Frontal cortex (tissue), 4 donors: ENCODE data around the gene HNRNPA0. TPM values are rescaled to one million over a fixed set of nuclear protein-coding genes. Genes with fewer than 3 reads are reported as not detected.

Source experiments
- DNase-seq, 2 donors: peaks; one replicate each; pipeline ENCODE4 v3.0.0; 2012; ENCODE audit warnings: low spot score in 2 of 2
- FAIRE-seq: peaks from 2 replicates; lab custom pipeline; 2012; peaks lifted over from hg19 to GRCh38; lab: Jason Lieb, UNC
- total RNA-seq: library from RNA; depleted of rRNA; stranded (reverse); fragments of >200 nt; gene quantifications from one replicate; pipeline ENCODE4 v1.2.3, GENCODE V29; 2014
- donor health status: control.
- donor health status: control.
- donor health status: control.

Gene HNRNPA0
- total RNA-seq, 1 donor from 2014 or later, result 57.9 TPM

DNA sequence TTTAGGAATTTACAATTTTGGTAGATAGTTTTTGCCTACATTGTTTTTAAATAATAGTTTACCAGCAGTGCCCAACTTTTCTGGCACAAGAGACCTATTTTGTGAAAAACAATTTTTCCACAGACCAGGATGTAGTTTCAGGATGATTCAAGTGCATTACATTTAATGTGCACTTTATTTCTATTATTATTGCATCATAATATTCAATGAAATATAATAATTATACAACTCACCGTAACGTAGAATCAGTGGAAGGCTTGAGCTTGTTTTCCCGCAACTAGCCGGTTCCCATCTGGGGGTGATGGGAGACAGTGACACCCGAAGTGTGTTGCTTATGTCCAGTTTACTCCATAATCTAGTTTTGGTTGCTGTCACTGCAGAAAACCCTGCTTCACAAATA lies 3.5 kb upstream of the HNRNPA0 start:
- DNase-seq (no peak), FAIRE-seq (no peak)

DNA sequence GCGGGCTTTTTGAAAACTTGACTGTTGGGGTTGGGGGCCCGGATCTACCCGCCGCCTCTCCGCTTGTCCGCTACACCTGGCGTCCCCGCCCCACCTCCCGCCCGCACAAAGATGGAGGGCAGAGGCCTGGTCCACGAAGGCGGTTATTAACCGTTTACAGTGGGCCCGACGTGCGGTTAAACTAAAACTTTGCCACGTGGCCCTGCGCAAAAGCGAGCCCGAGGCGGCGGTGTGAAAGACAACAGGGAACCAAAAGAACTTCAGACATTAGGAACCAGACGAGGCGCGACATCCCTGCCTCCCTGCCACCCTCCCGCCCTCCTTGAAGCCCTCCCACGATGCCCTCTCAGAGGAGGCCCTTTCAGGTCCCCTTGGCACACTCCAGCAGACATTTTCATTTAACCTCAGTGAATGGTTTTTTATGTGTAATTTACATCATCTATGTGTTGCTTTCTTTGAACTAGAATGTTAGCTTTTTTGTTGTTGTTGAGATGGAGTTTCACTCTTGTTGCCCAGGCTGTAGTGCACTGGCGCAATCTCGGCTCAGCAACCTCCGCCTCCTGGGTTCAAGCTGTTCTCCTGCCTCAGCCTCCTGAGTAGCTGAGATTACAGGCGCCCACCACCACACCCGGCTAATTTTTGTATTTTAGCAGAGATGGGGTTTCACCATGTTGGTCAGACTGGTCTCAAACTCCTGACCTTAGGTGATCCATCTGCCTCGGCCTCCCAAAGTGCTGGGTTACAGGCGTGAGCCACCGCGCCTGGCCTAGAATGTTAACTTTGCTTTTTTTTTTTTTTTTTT lies 999 bp upstream of the HNRNPA0 start:
- DNase-seq (peak in 1 of 2 donors; percentile 25), FAIRE-seq (no peak)

- FAIRE-seq (no peak), DNase-seq (peak; percentile 33 to 62)
These were observed 424 bp downstream of the HNRNPA0 start for GRCh38 chr5:137753691-137754187.

GRCh38 chr5:137752905-137753690 lies 1.1 kb downstream of the HNRNPA0 start:
- FAIRE-seq (no peak), DNase-seq (peak in 1 of 2 donors; percentile 44)

GRCh38 chr5:137751869-137752491 lies 2.2 kb downstream of the HNRNPA0 start:
- FAIRE-seq (peak; percentile 26), DNase-seq (peak in 1 of 2 donors; percentile 29)

DNA sequence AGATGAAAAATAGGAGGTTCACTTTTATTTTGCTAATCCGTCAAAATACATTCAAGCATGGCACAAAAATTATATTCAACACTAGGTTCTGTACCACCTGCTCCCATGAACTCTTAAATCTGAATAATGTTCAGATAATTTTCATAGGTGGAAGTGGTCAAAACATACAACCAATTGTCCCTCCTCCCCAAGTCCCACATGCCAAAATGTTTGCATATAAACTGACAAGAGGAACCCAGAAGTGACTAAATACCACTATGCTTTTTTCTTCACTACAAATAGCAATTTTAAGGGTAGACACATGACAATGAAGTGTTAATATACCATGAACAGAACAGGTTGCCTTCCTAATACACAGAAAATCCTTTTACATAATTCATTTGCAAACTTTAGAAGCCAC lies 3.7 kb downstream of the HNRNPA0 start:
- DNase-seq, result no peak
- no peak for FAIRE-seq

GRCh38 chr5:137747848-137748247 lies 6.3 kb downstream of the HNRNPA0 start:
- no peak for DNase-seq
- no peak for FAIRE-seq

GRCh38 chr5:137743031-137743640 lies 11.0 kb downstream of the HNRNPA0 start:
- FAIRE-seq (no peak), DNase-seq (peak in 1 of 2 donors; percentile 25)

DNA sequence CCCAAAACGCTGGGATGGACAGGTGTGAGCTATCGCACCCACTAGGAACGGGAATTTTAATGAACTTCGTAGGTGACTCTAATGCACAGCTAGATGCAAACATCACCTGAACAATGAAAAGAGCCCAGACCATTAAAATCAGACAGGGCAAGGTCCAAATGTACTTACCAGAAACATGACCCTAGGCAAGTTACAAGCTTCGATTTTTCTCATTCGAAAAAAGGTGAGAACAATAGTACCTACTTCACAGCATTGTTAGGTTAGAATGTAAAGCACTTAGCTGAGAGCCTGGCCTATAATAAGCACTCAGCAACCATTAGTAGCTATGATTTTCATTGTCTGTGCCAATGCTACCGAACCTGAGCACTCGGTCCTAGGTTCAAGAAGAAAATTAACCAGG lies 12.4 kb downstream of the HNRNPA0 start:
- DNase-seq, result no peak
- no peak for FAIRE-seq

DNA sequence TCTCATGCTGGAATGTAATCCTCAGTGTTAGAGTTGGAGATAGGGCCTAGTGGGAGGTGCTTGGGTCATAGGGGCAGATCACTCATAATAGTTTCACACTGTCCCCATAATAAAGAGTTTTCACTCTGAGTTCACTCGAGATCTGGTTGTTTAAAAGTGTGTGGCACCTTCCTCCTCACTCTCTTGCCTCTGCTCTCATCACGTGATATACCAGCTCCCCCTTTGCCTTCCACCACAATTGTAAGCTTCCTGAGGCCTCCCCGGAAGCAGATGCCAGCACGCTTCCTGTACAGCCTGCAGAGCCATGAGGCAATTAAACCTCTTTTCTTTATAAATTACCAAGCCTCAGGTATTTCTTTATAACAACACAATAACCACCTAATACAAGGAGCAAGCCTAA lies 14.4 kb downstream of the HNRNPA0 start:
- DNase-seq (no peak), FAIRE-seq (no peak)

DNA sequence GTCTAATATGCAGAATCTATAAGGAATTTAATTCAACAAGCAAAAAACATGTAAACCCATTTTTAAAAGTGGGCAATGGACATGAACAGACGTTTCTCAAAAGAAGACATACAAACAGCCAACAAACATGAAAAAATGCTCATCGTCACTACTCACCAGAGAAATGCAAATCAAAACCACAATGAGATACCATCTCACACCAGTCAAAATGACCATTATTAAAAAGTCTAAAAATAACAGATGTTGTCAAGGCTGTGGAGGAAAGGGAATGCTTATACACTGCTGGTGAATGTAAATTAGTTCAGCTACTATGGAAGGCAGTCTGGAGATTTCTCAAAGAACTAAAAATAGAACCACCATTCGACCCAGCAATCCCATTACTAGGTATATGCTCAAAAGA lies 15.2 kb downstream of the HNRNPA0 start:
- FAIRE-seq (no peak), DNase-seq (no peak)

DNA sequence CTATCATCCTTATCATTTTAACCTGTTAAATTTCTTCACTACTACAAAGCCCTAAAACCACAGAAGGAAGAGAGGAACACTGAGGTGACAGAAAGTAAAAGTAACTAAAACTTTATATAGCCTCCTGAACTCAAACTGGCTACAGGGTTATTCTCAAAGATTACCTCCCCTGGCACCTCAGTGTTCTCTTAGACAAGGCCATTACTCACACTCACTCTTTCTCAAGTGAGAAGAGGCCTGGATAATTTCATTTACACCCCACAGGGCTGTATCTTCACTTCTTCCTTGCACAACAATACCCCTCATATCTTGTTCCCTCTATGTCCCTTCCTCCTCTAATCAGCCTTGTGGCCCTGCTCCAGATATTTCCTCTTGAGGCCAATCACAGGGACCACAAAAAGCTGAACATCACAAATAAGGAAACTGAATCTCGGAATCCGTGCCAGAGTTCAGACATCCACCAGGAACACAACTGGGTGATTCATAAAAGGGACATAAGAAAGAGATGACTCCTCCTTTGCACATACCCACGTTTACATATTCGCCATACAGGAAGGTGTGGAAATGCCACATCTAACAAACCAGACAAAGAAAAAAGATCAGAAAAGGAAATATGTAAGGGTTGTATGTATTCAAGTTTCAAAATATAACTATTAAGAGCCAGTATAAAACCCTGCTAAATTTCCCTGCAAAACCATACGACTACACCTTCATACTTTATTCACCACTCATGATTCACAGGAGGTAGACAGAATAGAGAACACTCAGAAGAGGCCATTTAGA lies 16.6 kb downstream of the HNRNPA0 start:
- no peak for DNase-seq
- FAIRE-seq, result no peak

- FAIRE-seq (no peak), DNase-seq (no peak)
These were observed 17.7 kb downstream of the HNRNPA0 start for GRCh38 chr5:137736496-137736895.

DNA sequence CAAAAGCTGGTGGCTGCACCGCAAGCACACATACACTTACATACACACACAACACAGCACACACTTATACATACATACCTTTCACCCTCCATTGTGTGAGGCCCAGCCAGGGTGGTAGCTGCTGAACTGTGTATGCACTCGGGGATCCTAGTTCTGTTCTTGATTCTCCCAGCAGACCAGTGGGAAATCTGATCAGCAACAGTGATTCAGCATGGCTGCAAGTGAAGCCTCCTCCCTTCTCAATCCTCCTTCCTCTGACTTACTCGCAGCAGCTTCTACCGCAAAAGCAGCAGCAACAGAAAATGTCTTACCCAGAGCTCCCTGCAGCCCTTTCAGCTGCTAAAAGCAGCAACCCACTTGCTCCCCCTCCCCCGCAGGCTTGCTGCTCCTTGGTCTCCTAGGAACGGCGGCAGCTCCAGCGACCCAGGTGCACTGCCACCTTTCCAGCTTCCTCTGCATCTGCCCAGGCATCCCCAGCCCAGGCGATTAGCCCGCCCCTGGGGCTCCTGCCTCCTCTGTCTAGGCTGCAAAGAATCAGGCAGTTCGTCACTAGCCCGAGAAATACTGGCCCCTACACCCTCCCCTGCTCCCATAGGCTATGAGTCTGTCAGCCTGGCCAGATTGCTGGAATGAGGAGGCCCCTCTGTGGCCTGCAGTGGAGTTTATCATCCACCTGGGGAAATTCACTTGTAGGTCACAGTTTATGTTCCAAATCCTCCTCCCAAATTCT lies 18.4 kb downstream of the HNRNPA0 start, which contains the start of gene KLHL3:
TSS of gene KLHL3 (minus strand) at position 535 of the 730 bp plus-strand sequence. CDS start at position 92, 443 bp downstream.
- DNase-seq, result peak in 1 of 2 donors; percentile 31
- FAIRE-seq, result no peak

DNA sequence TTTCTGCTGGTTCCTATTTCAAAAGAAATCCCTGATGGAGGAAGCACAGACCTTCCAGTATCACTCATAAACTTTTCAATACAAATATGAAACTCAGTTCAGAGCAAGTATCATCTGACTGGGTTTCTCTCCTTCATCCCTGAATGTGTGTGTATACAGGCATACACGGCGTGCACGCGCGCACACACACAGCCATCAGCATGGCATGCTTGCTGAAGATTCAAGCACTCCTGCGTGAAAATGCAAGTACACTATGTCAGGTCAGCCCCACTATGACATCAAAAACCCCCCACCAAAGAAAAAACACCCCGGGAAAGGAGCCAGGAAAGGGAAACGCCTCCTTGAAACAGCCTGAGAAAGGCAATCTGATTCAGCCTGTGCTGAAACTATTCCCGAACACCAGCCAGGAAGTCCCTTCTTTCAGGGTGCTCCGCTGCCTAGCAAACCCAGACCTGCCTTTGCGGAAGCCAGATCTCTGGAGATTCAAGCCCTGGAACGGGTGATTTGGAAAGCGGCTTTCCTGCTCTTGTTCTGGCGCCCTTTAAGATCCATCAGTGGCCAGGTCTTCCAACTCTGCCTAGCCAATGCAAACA lies 19.1 kb downstream of the HNRNPA0 start:
- FAIRE-seq (no peak), DNase-seq (no peak)

DNA sequence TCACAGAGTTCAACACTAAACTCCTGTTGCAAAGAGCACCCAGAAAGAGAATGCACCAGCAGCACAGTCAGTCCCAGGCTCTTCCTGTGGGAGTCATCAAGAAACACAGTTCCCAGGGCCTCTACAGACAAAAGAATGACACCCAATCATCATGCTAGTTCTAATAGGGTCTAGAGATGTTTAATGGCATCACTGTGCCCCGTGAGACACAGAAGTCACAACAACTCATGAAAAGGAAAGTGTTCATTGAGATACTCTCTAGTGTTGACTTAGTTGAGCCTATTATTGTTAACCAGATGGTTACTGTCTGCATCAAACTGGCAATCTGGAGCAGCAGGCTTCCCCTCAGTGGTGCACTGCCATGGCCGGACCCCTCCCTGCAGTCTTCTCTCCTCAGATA lies 19.8 kb downstream of the HNRNPA0 start:
- FAIRE-seq, result no peak
- DNase-seq, result no peak

DNA sequence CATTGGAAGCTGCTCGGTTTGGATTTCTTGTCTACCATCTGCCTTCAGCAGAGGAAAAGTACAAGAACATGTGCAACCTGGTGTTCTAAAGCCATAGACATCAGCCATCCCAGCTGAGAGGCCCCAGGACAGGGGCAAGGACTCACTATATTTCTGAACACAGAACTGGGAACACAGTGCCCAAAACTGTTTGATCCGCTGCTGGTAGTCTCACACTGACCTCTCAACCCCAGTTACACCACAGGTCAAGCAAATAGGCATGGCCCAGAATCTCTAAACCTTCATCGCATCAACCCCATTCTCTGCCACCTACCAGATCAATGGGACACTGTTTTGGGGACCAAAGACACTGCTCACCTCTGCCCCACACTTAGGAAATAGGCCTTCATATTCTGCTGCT lies 20.2 kb downstream of the HNRNPA0 start:
- DNase-seq (no peak), FAIRE-seq (no peak)

DNA sequence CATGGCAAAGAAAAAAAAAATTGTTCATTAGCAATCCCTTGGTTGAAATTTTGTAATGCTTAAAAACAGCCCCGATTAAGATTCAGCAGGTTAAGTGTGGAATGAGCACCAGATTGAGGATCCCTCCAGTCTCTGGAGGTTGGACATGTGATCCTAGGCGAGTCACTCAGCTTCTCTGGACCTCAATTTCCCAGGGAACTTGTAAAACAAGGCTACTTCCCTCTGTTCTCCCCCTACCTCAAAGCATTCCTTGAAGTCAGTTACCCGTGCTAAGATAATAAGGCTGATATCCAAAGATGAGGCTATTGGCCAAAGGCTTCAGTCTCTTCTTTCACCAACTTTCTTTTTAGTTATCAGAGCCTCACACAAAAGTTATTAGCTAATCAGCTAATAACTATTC lies 21.2 kb downstream of the HNRNPA0 start:
- no peak for FAIRE-seq

More for the DNA sequence above, 21.2 kb downstream of the HNRNPA0 start:
- DNase-seq, result no peak
